Activated gamma-delta T cell (primary cell): ENCODE results near the gene DGAT2L6.
"Not testable (repeated sequence)": the region's sequence is repeated elsewhere in the genome, so short reads cannot be mapped to it uniquely, and the experiment has no call there.

Experiments
- DNase-seq: peaks from one replicate; lab custom pipeline; 2025; lab: John Stamatoyannopoulos, UW

DGAT2L6 gene

DNA sequence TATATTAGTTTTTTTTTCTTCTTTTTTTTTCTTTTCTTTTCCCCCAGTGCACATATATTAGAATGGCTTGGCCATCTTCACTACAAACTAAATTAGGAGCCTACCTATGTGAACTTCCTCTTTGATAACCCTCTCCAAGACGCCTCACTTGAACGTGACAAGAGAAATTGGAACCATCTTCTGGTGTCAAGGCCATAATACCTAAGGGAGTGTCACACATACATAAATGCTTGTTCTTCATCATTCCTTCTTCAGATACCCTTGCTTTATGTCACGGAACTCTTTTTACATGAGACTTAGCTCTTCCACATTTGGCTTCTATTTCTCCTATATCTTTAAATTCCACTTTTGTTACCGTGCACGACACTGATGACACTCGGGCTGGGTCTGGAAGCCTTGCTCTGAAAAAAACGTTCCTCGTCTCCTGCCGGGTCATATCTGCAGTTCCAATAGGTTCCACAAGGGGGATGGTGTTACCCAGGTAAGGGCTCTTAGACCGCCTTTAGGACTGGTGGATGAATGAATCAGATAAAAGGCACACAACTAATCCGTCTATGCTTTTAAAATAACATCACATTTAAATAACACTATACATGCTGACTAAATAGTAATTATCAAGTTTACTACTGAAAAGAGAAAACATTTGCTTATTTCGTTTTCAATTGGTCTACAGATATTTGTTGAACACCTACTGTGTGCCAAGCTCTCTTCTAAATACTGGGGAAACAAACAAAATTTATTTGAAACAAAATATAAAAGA is 19.9 kb downstream of the DGAT2L6 start:
- DNase-seq = no peak

- DNase-seq = no peak
Measured at GRCh38 chrX:70201732-70202131, 24.4 kb downstream of the DGAT2L6 start.

GRCh38 chrX:70208479-70208878 is 31.2 kb downstream of the DGAT2L6 start:
- DNase-seq = no peak

GRCh38 chrX:70209570-70209969 is 32.3 kb downstream of the DGAT2L6 start:
- DNase-seq = not testable (repeated sequence)

DNA sequence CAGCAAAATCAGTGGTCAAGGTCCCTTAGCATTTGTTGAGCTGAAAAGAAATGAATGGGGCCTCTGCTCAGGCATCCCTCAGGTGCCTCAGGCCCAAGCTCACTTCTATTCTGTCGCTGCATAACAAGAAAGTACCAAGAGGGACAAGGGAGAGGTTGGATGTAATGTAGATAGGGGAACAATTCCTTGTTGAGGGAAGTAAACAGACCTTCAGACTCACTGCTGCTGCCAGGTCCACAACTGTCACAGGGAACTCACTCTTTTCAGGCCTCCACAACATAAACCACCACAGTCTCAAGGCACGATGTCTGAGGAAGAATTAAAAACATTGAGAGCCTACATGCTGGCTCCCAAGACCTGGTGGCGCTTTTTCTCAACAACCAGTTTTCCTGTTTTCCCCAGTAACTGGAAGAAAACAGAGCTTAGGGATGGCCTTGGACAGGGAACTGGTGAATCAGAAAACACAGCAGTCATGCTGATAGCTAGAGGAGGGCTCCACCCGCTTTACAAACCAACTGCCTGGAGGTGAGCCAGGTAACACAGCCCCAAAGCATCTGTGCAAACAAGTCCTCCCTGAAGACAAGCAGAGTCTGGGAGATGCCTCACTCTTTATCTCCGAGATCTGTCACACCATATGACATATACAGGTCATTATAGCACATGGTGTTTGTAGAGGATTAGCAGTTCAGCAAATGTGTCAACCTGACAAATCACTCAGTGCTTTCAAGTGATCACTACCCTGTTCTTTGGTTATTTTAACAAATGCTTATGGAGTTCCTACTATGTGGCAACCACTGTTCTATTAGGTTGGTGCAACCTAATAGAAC is 42.9 kb downstream of the DGAT2L6 start:
- no peak for DNase-seq

DNA sequence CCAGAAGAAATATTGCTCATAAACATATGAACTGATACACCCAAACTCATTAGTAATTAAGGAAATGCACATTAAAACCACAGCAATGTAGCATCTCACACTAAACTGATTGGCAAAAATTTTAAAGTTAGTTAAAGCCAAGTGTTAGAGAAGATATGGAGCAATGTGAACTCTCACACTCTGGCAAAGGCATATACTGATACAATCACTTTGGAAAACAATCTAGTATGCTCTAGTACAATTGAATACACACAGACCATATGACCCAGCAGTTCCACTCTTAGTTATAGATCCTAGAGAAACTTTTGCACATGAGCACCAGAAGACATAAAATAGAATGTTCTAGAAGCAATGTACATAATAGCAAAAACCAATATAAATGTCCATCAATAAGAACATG is 48.8 kb downstream of the DGAT2L6 start:
- no peak for DNase-seq

- no peak for DNase-seq
Measured at GRCh38 chrX:70226687-70227086, 49.4 kb downstream of the DGAT2L6 start.

DNA sequence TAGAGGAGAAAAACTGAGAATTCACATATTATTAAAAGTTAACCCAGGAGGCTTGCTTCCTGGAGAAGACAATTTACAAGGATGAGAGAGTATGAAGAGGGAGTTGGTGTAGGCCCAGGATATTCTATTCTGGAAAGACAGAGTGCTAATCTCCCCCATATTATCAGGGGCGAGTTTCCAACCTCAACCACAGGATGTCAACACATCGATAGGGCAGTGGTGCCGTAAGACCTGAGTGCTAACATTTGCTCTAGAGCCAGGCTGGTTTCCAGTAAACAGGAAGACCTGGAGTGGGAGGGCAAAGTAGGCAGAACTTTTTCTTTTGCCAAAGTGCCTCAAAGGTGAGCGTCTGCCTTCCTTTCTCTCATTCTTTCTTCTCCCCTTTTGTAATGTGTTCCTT is 54.4 kb downstream of the DGAT2L6 start:
- no peak for DNase-seq

DNA sequence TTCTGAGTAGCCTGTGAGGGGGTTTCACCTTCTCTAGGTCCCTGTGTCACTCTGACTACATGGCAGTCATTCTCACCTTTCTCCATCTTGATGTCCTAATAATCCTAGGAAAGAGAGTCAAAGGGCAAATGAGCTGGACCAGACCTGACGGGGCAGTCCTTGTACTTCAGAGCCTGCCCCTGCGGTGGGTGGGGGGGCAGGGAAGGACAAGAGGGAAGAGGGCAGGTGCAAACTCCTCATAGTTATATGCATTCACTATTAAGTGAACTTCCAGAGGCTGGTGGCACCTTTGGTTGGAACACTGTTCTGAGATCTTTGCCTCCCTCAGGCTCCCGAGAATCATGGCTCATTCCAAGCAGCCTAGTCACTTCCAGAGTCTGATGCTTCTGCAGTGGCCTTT is 57.1 kb downstream of the DGAT2L6 start, which contains the start of gene AWAT1:
Gene AWAT1 (plus strand): TSS at position 301 of the 400 bp plus-strand sequence. CDS start 41 bp downstream, at position 342.
- no peak for DNase-seq

DNA sequence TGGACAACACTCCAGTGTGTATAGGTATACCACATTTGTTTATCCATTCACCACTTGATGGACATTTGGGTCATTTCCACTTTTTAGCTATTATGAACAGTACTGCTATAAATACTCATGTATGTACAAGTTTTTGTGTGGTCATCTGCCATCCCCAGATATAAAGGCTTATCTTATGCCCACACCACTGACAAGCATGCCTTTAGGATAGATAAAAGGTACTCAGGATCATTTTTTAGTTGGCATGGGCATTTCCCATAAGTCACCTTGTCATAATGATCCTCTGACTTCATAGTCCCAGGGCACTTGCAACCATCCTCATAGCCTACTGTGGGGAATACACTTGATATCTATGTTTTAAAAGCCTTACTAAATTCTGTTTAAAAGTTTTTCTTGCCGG is 63.5 kb downstream of the DGAT2L6 start:
- no peak for DNase-seq

GRCh38 chrX:70241501-70241900 is 64.2 kb downstream of the DGAT2L6 start:
- no peak for DNase-seq

DNA sequence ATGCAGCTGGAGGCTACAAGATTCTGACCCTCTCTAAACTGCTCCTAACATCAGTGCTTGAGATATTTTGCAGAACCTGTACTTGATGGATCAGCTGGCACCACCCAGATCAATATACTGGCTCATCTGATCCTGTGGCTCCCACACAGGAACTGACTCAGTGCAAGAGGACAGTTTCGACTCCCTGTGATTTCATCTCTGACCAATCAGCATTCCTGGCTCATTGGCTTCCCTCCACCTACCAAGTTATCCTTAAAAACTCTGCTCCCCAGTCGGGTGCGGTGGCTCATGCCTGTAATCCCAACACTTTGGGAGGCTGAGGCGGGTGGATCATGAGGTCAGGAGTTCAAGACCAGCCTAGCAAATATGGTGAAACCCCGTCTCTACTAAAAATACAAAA is 66.3 kb downstream of the DGAT2L6 start:
- not testable (repeated sequence) for DNase-seq

DNA sequence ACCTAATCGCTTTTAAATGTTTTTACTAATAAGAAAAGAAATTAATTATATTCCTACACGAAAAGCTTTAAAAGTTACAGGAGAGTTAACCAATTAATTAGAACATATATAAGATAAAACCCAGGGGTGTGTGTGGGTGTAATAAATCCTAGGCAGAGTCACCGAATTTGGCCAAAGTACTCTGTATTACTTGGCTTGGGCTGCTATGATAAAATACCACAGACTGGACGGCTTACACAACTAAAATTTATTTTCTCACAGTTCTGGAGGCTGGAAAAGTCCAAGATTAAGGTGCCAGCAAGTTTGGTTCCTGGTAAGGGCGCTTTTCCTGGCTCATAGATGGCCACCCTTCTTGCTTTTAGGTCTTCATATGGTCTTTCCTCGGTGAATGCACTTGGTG is 67.6 kb downstream of the DGAT2L6 start:
- DNase-seq = no peak

- DNase-seq = no peak
Measured at GRCh38 chrX:70247252-70247651, 70.0 kb downstream of the DGAT2L6 start.

- no peak for DNase-seq
Measured at GRCh38 chrX:70252491-70252890, 75.2 kb downstream of the DGAT2L6 start.

DNA sequence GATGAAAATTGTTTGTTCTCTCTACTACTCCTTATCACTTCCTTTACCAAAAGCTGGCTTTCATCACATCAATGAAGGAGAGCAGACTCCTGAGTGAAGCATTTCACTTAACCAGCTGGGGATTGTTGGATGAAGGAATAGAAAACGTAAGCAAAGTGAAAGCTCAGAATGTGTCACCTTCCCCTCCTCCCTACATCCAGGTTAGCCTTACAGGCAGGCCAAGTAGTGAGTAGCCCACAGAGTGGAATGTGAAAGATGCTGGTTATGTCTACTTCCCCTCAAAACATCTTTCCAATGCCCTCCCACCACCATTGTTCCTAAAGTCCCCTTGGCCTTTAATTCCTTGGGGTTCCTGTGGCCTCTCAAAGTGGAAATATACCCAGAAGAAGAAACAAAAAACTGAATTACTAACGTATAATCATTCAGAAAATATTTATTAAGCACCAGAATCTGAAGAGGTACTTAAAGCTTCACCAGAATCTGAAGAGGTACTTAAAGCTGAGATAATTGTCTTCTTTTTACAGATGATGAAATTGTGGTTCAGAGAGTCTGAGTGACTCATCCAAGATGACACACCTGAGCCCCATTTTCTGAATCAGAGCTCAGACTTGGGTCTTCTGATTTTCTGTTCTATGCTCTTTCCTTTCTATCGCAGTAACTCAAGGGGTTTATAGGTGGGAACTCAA is 76.2 kb downstream of the DGAT2L6 start:
- DNase-seq = no peak

- no peak for DNase-seq
Measured at GRCh38 chrX:70254063-70254400, 76.7 kb downstream of the DGAT2L6 start.

DNA sequence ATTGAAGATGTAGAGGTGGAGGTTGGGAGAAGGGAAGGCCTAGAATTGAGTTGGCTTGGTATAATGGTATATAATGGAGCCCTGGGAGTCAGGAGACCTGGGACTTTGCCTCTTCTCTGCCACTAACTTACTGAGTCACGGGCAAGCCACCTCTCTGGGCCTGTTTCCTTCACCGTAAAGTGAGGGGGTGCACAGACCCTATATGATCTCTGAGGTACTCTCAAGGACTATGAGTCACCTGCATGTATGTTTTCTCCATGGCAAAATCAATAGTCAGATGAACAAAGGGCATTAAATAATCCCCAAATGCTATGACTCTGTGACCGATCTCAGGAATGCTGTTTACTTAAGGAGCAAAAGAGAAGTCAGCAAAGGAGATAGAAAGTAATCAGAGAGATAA is 77.6 kb downstream of the DGAT2L6 start:
- DNase-seq = no peak
